Transverse colon (tissue), 4 donors: ENCODE data around the gene MYH16. TPM values are rescaled to one million over a fixed set of nuclear protein-coding genes. Genes with fewer than 3 reads are reported as not detected.
"Not testable (repeated sequence)": the region's sequence is repeated elsewhere in the genome, so short reads cannot be mapped to it uniquely, and the experiment has no call there.

ENCODE experiments used
- DNase-seq: peaks from one replicate; pipeline ENCODE4 v3.0.0-alpha.2; 2019
- H3K27ac ChIP-seq, 4 donors: fragments of 200-600 bp; sonication (generic); 2 replicates each; pipeline ENCODE4 v1.5.1; 2016 to 2018; ENCODE audit warnings: inconsistent platforms in 4 of 4
- H3K27me3 ChIP-seq: fragments of 200-600 bp; sonication (generic); 2 replicates; pipeline ENCODE4 v1.5.1; 2017; ENCODE audit warnings: inconsistent platforms
- H3K36me3 ChIP-seq, 4 donors: fragments of 200-600 bp; sonication (generic); 2 replicates each; pipeline ENCODE4 v1.5.1; 2017 to 2019; ENCODE audit warnings: inconsistent platforms in 4 of 4
- H3K4me1 ChIP-seq, 4 donors: fragments of 200-600 bp; sonication (generic); 2 replicates each; pipeline ENCODE4 v1.5.1; 2017 to 2020; ENCODE audit warnings: inconsistent platforms in 4 of 4
- H3K4me3 ChIP-seq, 4 donors: fragments of 200-600 bp; sonication (generic); 1 replicate in 1 of 4; 2 replicates in 3 of 4; pipeline versions ENCODE4 v1.5.1 to v1.6.1; 2017 to 2019; ENCODE audit warnings: inconsistent platforms in 4 of 4
- H3K9me3 ChIP-seq, 2 donors: fragments of 200-600 bp; sonication (generic); 2 replicates each; pipeline ENCODE4 v1.5.1; 2017 to 2019; ENCODE audit warnings: inconsistent platforms in 2 of 2
- CTCF ChIP-seq, 5 experiments: fragments of 200-600 bp in 3 of 5; fragments of 450-650 bp in 2 of 5; sonication (generic) in 3 of 5; IDR thresholded peaks; 1 replicate in 2 of 5; 2 replicates in 3 of 5; pipeline ENCODE4 v1.5.1; 2016 to 2017; ENCODE audit warnings: antibody characterized with exemption in 5 of 5, inconsistent platforms in 3 of 5, mild to moderate bottlenecking in 2 of 5, moderate library complexity in 1 of 5
- EP300 ChIP-seq: sonication (generic); formaldehyde crosslinking; IDR thresholded peaks from one replicate; pipeline ENCODE4 v1.6.1; 2017; ENCODE audit warnings: antibody characterized with exemption, low read depth
- POLR2A ChIP-seq: fragments of 450-650 bp; IDR thresholded peaks from one replicate; pipeline ENCODE4 v1.6.1; 2016; ENCODE audit warnings: antibody characterized with exemption, mild to moderate bottlenecking, moderate library complexity
- POLR2AphosphoS5 ChIP-seq, 3 donors: sonication (generic); formaldehyde crosslinking; IDR thresholded peaks; one replicate each; pipeline ENCODE4 v1.6.1; 2016; ENCODE audit warnings: antibody characterized with exemption in 3 of 3
- WGBS, 2 donors: methylation state at CpG; one replicate each; pipeline ENCODE4 v1.1.5; 2018; ENCODE audit warnings: low coverage in 1 of 2; 5-methylcytosine and 5-hydroxymethylcytosine counted together
- in situ Hi-C, 4 donors: fragments of 200-750 bp; cut with MboI; loops; one replicate each; pipeline versions ENCODE4 v1.15.0 to v1.15.1; 2017; ENCODE audit warnings: low sequenced_read_pairs in 3 of 4, low pct_ligation_motif_present in 1 of 4, low pct_unique_long_range_greater_than_20kb in 1 of 4
- intact Hi-C: fragments of 100-400 bp; cut with DNase I; formaldehyde crosslinking; loops from one replicate; pipeline ENCODE4 v1.15.1; 2023; ENCODE audit warnings: low total_unique reads
- total RNA-seq, 4 donors: library from RNA; depleted of rRNA; stranded (reverse); fragments of >200 nt; gene quantifications; one replicate each; pipeline ENCODE4 v1.1.0, GENCODE V29; 2016

Gene MYH16
- total RNA-seq, 4 donors from 2014 or later: not detected

- no peak for DNase-seq
- Histone ChIP-seq H3K27me3 (no peaks in the 10 kb centered on the region), H3K4me1 (peaks cover 0 to 9% (median 1%) of the 10 kb centered on the region in 4 donors), H3K27ac (no peak overlapping the region), H3K4me3 (no peak overlapping the region), H3K9me3 (no peaks in the 10 kb centered on the region), H3K36me3 (no peaks in the 10 kb centered on the region)
- intact Hi-C loops: no loop called here
- WGBS, 2 donors: 67 to 76% methylated on average over 3 to 5 of the region's 5 CpGs
- no peak for TF ChIP-seq EP300
- TF ChIP-seq POLR2AphosphoS5 (IDR thresholded peaks at IDR 0.05): no peak
- TF ChIP-seq CTCF (IDR thresholded peaks at IDR 0.05): no peak
- TF ChIP-seq POLR2A: no peak
- in situ Hi-C loops: no loop called here
Measured at GRCh38 chr7:99278180-99278579, 5.5 kb downstream of the MYH16 start.

- H3K36me3 ChIP-seq, H3K9me3 ChIP-seq, in situ Hi-C loops, H3K4me3 ChIP-seq, H3K27ac ChIP-seq, intact Hi-C loops, H3K27me3 ChIP-seq, DNase-seq, H3K4me1 ChIP-seq: not testable (repeated sequence)
- WGBS, 2 donors: 94% methylated on average over 4 of the region's 4 CpGs; no CpG with 5 or more reads in 1 of the 2 donors
Measured at GRCh38 chr7:99284165-99284564, 11.5 kb downstream of the MYH16 start.

GRCh38 chr7:99287779-99288534 is 15.3 kb downstream of the MYH16 start:
- intact Hi-C loops (no loop called here), in situ Hi-C loops (no loop called here)
- Histone ChIP-seq H3K4me3 (no peak overlapping the region), H3K36me3 (no peaks in the 10 kb centered on the region), H3K4me1 (peaks cover 0 to 4% (median 0%) of the 10 kb centered on the region in 4 donors), H3K9me3 (no peaks in the 10 kb centered on the region), H3K27me3 (no peaks in the 10 kb centered on the region), H3K27ac (no peak overlapping the region)
- DNase-seq: no peak
- no peak for TF ChIP-seq EP300
- TF ChIP-seq POLR2A: no peak
- TF ChIP-seq CTCF (IDR thresholded peaks at IDR 0.05): no peak
- TF ChIP-seq POLR2AphosphoS5 (IDR thresholded peaks at IDR 0.05): no peak
- WGBS, 2 donors: 92 to 100% methylated on average over 1 to 23 of the region's 23 CpGs

GRCh38 chr7:99289185-99289584 is 16.5 kb downstream of the MYH16 start:
- Histone ChIP-seq H3K36me3 (no peaks in the 10 kb centered on the region), H3K9me3 (no peaks in the 10 kb centered on the region), H3K27me3 (no peaks in the 10 kb centered on the region), H3K4me1 (peaks cover 0 to 4% (median 0%) of the 10 kb centered on the region in 4 donors), H3K27ac (no peak overlapping the region), H3K4me3 (no peak overlapping the region)
- TF ChIP-seq POLR2A (no peak), CTCF (IDR thresholded peaks at IDR 0.05) (no peak), EP300 (no peak), POLR2AphosphoS5 (IDR thresholded peaks at IDR 0.05) (no peak)
- in situ Hi-C loops: no loop called here
- intact Hi-C loops: no loop called here
- DNase-seq: no peak
- 82 to 88% methylated on average over 5 to 9 of the region's 9 CpGs for WGBS, 2 donors

- in situ Hi-C loops, intact Hi-C loops: not testable (repeated sequence)
- 75 to 95% methylated on average over 1 to 3 of the region's 3 CpGs for WGBS, 2 donors
Measured at GRCh38 chr7:99290148-99290547, 17.5 kb downstream of the MYH16 start.

More at GRCh38 chr7:99290148-99290547, 17.5 kb downstream of the MYH16 start:
- not testable (repeated sequence) for H3K4me3 ChIP-seq, H3K4me1 ChIP-seq, H3K27me3 ChIP-seq, H3K36me3 ChIP-seq, DNase-seq, H3K9me3 ChIP-seq, H3K27ac ChIP-seq
